Temporal lobe (tissue), 1 donor: ENCODE data around the gene POU4F1. TPM values are rescaled to one million over a fixed set of nuclear protein-coding genes. Genes with fewer than 3 reads are reported as not detected.

ENCODE experiments used
- total RNA-seq: library from RNA; depleted of rRNA; stranded (reverse); fragments of >200 nt; gene quantifications from one replicate; pipeline ENCODE4 v1.2.3, GENCODE V29; 2014

POU4F1 gene
- total RNA-seq, 1 donor from 2014 or later: under 0.01 TPM

Other genes with a start within 250 kb of the POU4F1 start
- 54.1 TPM for gene OBI1, start 55.6 kb upstream of the POU4F1 start, total RNA-seq